A673 (cell line): ENCODE results near the gene KRCC1.

Source experiments
- CTCF ChIP-seq: fragments of 300-800, 200-600 bp; sonication (generic); conservative IDR thresholded peaks from 2 replicates; pipeline ENCODE4 v1.5.1; 2017; ENCODE audit warnings: low read depth, mild to moderate bottlenecking, antibody characterized with exemption, low read length, moderate library complexity, mixed read lengths
- EZH2 ChIP-seq: fragments of 200-600 bp; sonication (generic); IDR thresholded peaks from 2 replicates; pipeline ENCODE4 v1.6.1; 2017; ENCODE audit warnings: borderline replicate concordance, low read depth, mild to moderate bottlenecking, mixed read lengths, antibody characterized with exemption, low read length; ENCODE audit not compliant: poor library complexity, severe bottlenecking

DNA sequence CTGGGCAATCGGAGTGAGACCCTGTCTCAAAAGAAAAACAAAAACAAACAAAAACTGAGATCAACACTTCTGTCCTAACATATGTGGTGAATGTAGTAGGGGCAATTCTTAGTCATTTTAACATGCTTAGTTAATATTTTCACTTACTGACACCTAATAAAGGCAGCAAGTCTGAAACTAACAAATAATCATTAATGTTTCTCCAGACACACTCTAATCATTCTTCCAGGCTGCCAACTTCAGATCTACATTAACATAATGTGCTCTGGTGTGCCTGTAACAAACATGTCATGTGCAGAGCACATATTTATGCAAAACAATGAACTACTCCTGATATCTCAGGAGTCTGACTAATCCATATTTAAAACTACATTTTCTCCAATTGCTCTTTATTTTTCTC, 6.0 kb downstream of the KRCC1 start:
- no peak for TF ChIP-seq EZH2
- no peak for TF ChIP-seq CTCF
